Naive thymus-derived CD4-positive, alpha-beta T cell (primary cell): ENCODE measurements around the gene NFATC4. TPM values are rescaled to one million over a fixed set of nuclear protein-coding genes. Genes with fewer than 3 reads are reported as not detected.

Experiments
- ATAC-seq: fragments of 150-1000 bp; cut with Tn5 transposase; 2 replicates; pipeline ENCODE4 v1.10.0; 2021; ENCODE audit warnings: mild to moderate bottlenecking, moderate library complexity
- CTCF ChIA-PET: fragments of 350-600 bp; sonication (Branson Sonifier 250); formaldehyde crosslinking; loops from one replicate; lab custom pipeline; 2021; ENCODE audit warnings: antibody characterized with exemption; lab: Charles Lee
- POLR2A ChIA-PET: fragments of 350-600 bp; sonication (Branson Sonifier 250); formaldehyde crosslinking; loops from one replicate; lab custom pipeline; 2021; ENCODE audit warnings: antibody characterized with exemption, inconsistent platforms; lab: Charles Lee
- DNase-seq, 9 donors: peaks; one replicate each; pipeline versions ENCODE4 v3.0.0 to v3.0.0-alpha.2; 2020 to 2022; ENCODE audit warnings: mixed read lengths in 1 of 9
- H3K27ac ChIP-seq: one replicate; pipeline ENCODE4 v1.7.0; 2013; ENCODE audit warnings: mild to moderate bottlenecking, low read depth, low read length, moderate library complexity
- H3K27me3 ChIP-seq, 2 donors: one replicate each; pipeline ENCODE4 v1.7.0; 2013; ENCODE audit warnings: low read length in 2 of 2, mild to moderate bottlenecking in 2 of 2, moderate library complexity in 2 of 2; ENCODE audit not compliant: control insufficient read depth in 2 of 2, insufficient read depth in 2 of 2
- H3K36me3 ChIP-seq, 3 experiments: 1 replicate in 2 of 3; 2 replicates in 1 of 3; pipeline ENCODE4 v1.7.0; 2013; ENCODE audit warnings: low read length in 3 of 3, mild to moderate bottlenecking in 3 of 3, moderate library complexity in 1 of 3; ENCODE audit not compliant: insufficient read depth in 3 of 3, control insufficient read depth in 2 of 3
- H3K4me1 ChIP-seq, 2 donors: one replicate each; pipeline ENCODE4 v1.7.0; 2013; ENCODE audit warnings: low read length in 2 of 2, mild to moderate bottlenecking in 2 of 2, moderate library complexity in 1 of 2; ENCODE audit not compliant: control insufficient read depth in 2 of 2, insufficient read depth in 2 of 2
- H3K4me3 ChIP-seq: 2 replicates; pipeline ENCODE4 v1.7.0; 2013; ENCODE audit warnings: mild to moderate bottlenecking, low read length
- H3K9me3 ChIP-seq, 3 experiments: 1 replicate in 2 of 3; 2 replicates in 1 of 3; pipeline ENCODE4 v1.7.0; 2013; ENCODE audit warnings: low read length in 3 of 3; ENCODE audit not compliant: control insufficient read depth in 2 of 3
- H3K27ac Mint-ChIP-seq, 9 donors: one replicate each; pipeline ENCODE4 v1.8.0; 2020 to 2022; ENCODE audit warnings: mixed read lengths in 9 of 9, mild to moderate bottlenecking in 8 of 9, moderate library complexity in 5 of 9, inconsistent platforms in 2 of 9
- H3K27me3 Mint-ChIP-seq, 5 donors: one replicate each; pipeline ENCODE4 v1.8.0; 2021 to 2022; ENCODE audit warnings: mixed read lengths in 5 of 5, mild to moderate bottlenecking in 1 of 5
- H3K36me3 Mint-ChIP-seq, 5 donors: one replicate each; pipeline ENCODE4 v1.8.0; 2020 to 2022; ENCODE audit warnings: mixed read lengths in 5 of 5, mild to moderate bottlenecking in 3 of 5, inconsistent platforms in 1 of 5
- H3K4me1 Mint-ChIP-seq, 7 donors: one replicate each; pipeline ENCODE4 v1.8.0; 2020 to 2022; ENCODE audit warnings: mixed read lengths in 7 of 7, mild to moderate bottlenecking in 3 of 7, inconsistent platforms in 1 of 7
- H3K4me3 Mint-ChIP-seq, 10 donors: one replicate each; pipeline ENCODE4 v1.8.0; 2020 to 2022; ENCODE audit warnings: mild to moderate bottlenecking in 10 of 10, mixed read lengths in 10 of 10, moderate library complexity in 6 of 10, inconsistent platforms in 2 of 10
- H3K9me3 Mint-ChIP-seq, 11 donors: one replicate each; pipeline ENCODE4 v1.8.0; 2020 to 2022; ENCODE audit warnings: mixed read lengths in 11 of 11, mild to moderate bottlenecking in 4 of 11, inconsistent platforms in 1 of 11, moderate library complexity in 1 of 11
- intact Hi-C, 2 donors: fragments of 100-400 bp; cut with micrococcal nuclease; formaldehyde crosslinking; loops; one replicate each; pipeline ENCODE4 v1.15.1; 2023
- polyA plus RNA-seq, 2 donors: library from polyadenylated mRNA; unstranded; fragments of 300-500 nt; fragmentation: Illumina TruSeq; gene quantifications; one replicate each; pipeline ENCODE4 v1.2.3, GENCODE V29; 2021
- total RNA-seq, 6 experiments: library from RNA in 5 of 6; stranded (reverse) in 5 of 6; gene quantifications; 1 replicate in 5 of 6; 2 replicates in 1 of 6; pipeline ENCODE4 v1.2.3 and lab custom pipeline; 2021 to 2026

Gene NFATC4
- total and polyA plus RNA-seq, 7 experiments from 2014 or later, result not detected

DNA sequence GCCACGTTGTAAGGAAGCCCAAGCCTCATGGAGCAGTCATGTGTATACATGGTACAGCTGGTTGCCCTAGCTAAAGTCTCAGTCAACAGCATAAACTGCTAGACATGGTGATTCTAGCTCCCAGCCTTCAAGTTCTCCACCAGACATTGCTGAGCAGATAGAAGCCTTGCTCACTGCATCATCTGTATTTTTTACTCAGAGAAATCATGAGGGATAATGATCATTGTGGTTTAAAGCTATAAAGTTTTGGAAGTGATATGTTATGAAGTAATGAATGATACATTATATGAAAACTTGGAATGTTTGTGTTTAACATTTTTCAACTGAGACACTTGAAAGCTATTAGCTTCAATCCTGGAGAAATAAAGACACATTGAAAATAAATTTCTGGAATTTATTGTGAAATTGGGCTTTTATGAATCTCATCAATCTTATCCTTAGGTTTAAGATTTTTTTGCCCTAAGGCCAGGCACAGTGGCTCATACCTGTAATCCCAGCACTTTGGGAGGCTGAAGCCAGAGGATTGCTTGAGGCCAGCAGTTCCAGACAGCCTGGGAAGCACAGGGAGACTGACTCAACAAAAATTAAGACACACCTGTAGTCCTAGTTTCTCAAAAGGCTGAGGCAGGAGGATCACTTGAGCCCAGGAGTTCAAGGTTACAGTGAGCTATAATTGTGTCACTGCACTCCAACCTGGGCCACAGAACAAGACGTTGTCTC lies 5.6 kb upstream of the NFATC4 start:
- intact Hi-C loops, result no loop called here
- Mint-ChIP-seq H3K4me1 (peaks cover 18 to 21% (median 20%) of the 10 kb centered on the region in 7 donors), H3K9me3 (peaks cover 0 to 12% (median 5%) of the 10 kb centered on the region in 11 donors), H3K27me3 (peaks cover 37 to 70% (median 46%) of the 10 kb centered on the region in 5 donors), H3K4me3 (no peak overlapping the region), H3K27ac (no peak overlapping the region), H3K36me3 (peaks cover 0 to 5% (median 0%) of the 10 kb centered on the region in 5 donors)
- peaks cover 0 to 7% (median 0%) of the 10 kb centered on the region in 3 experiments for H3K9me3 ChIP-seq
- no peak overlapping the region for H3K27ac ChIP-seq
- ChIA-PET CTCF (interaction anchor here (1.3 kb wide), 2 partner anchors 68 to 69 kb away, joined by 3 to 5 read pairs; partner anchors contain the start of gene KHNYN), POLR2A (interaction anchor here (1.6 to 2.0 kb wide), 2 partner anchors 68 to 74 kb away, joined by 5 to 7 read pairs; partner anchors contain the start of gene KHNYN)
- H3K4me1 ChIP-seq, result peaks cover 12 to 18% of the 10 kb centered on the region in 2 donors
- peaks cover 10 to 19% of the 10 kb centered on the region in 2 donors for H3K27me3 ChIP-seq
- H3K36me3 ChIP-seq, result no peaks in the 10 kb centered on the region
- ATAC-seq (no peak), DNase-seq (no peak)
- no peak overlapping the region for H3K4me3 ChIP-seq

DNA sequence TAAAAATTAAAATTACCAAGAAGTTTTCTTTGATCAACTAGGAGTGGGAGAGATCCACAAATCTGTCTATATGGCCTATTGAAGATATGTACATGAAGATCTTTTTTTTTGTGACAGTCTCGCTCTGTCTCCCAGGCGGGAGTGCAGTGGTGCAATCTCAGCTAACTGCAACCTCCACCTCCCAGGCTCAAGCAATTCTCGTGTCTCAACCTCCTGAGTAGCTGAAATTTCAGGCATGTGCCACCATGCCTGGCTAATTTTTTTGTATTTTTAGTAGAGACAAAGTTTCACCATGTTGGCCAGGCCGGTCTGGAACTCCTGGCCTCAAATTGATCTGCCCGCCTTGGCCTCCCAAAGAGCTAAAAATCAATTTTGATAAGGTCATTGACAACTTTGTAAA lies 4.6 kb upstream of the NFATC4 start:
- Histone ChIP-seq H3K4me1 (peaks cover 12 to 26% of the 10 kb centered on the region in 2 donors), H3K27ac (no peak overlapping the region), H3K36me3 (no peaks in the 10 kb centered on the region), H3K9me3 (peaks cover 0 to 7% (median 0%) of the 10 kb centered on the region in 3 experiments), H3K4me3 (no peak overlapping the region), H3K27me3 (peaks cover 10 to 23% of the 10 kb centered on the region in 2 donors)
- Mint-ChIP-seq H3K4me3 (no peak overlapping the region), H3K27ac (no peak overlapping the region), H3K36me3 (peaks cover 0 to 5% (median 0%) of the 10 kb centered on the region in 5 donors), H3K27me3 (peaks cover 42 to 71% (median 51%) of the 10 kb centered on the region in 5 donors), H3K4me1 (peaks cover 22 to 30% (median 25%) of the 10 kb centered on the region in 7 donors), H3K9me3 (peaks cover 0 to 12% (median 5%) of the 10 kb centered on the region in 11 donors)
- ATAC-seq (no peak), DNase-seq (no peak)
- intact Hi-C loops, result no loop called here
- ChIA-PET CTCF (interaction anchor here (0.9 to 1.3 kb wide), 2 partner anchors 22 to 68 kb away, joined by 3 to 5 read pairs; no protein-coding TSS in a partner anchor), POLR2A (no interaction called here)

DNA sequence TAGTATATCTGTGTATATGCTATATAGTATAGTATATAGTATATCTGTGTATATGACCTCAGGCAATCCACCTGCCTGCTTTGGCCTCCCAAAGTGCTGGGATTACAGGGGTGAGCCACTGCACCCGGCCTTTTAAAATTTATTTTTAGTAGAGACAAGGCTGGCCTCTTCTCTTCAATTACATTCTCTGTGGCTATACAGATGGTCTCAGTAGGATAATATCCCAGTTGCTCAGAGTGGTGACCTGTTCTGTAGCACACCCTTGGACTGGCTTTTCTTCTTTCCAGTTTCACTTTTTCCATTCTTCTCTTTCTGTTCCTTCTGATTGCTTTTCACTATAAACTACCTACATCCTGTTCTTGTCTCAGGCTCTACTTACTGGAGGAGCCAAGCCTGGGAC lies 3.1 kb upstream of the NFATC4 start:
- DNase-seq, result no peak
- H3K27me3 ChIP-seq, result peaks cover 10 to 23% of the 10 kb centered on the region in 2 donors
- no peaks in the 10 kb centered on the region for H3K36me3 ChIP-seq
- H3K4me1 ChIP-seq, result peaks cover 12 to 26% of the 10 kb centered on the region in 2 donors
- Mint-ChIP-seq H3K36me3 (peaks cover 0 to 5% (median 0%) of the 10 kb centered on the region in 5 donors), H3K4me3 (peak overlapping the region in 1 of 10 donors; percentile 21), H3K9me3 (peaks cover 0 to 10% (median 4%) of the 10 kb centered on the region in 11 donors), H3K27ac (no peak overlapping the region), H3K4me1 (peaks cover 23 to 36% (median 29%) of the 10 kb centered on the region in 7 donors), H3K27me3 (peaks cover 42 to 73% (median 56%) of the 10 kb centered on the region in 5 donors)
- POLR2A ChIA-PET, result interaction anchor here (2.1 kb wide), 1 partner anchor 66 kb away, joined by 27 read pairs; the partner anchor contains the start of genes CBLN3 and KHNYN
- H3K27ac ChIP-seq, result no peak overlapping the region
- peaks cover 0 to 5% (median 0%) of the 10 kb centered on the region in 3 experiments for H3K9me3 ChIP-seq
- intact Hi-C loops, result loop anchor here (1.0 to 5.0 kb wide), 3 partner anchors 47 to 71 kb away; no protein-coding TSS in a partner anchor
- no peak for ATAC-seq
- no peak overlapping the region for H3K4me3 ChIP-seq
- CTCF ChIA-PET, result interaction anchor here (0.8 to 2.3 kb wide), 2 partner anchors 33 to 67 kb away, joined by 3 to 19 read pairs; no protein-coding TSS in a partner anchor

DNA sequence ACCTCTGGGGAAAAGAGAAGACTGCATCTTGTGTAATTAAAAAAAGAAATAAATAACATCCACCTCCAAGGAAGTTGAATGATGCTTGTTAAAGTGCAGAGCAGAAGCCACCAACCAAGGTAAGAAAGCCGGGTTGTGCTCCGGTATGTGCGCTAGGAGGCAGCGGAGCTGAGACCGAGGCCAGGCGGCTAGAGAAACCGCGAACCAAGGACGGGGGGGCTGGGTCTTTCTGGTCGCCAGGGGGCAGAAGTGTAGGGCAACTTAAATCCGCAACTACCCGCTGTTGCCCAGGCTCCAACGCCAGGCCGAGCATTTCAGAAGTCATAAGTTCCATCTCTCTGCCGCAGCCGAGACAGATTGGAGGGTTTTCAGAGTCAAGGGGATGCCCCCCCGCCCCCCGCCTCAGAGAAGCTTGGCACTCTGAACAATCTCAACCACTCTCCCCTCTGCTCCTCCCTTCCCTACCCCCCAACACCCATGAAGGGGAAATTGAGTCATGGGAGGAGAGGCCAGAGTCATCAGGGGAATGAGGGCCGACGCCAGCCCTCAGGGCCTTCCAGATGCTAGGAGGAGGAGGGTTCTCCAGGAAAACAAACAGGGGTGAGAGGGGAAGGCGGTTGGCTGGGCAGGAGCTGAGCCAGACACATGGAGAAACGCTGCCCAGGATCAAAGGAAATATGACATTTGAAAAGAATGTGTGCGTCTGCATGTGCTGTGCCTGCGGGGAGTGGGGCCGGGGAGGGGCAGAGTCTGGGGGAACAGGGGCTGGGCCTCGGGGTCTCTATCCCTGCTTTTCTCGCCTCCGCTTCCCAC lies 2.2 kb upstream of the NFATC4 start:
- H3K27ac Mint-ChIP-seq, result peak overlapping the region in 3 of 9 donors; percentile 12 to 48 (median 19)
- Histone ChIP-seq H3K27me3 (peaks cover 10 to 23% of the 10 kb centered on the region in 2 donors), H3K36me3 (no peaks in the 10 kb centered on the region), H3K27ac (no peak overlapping the region), H3K4me1 (peaks cover 12 to 26% of the 10 kb centered on the region in 2 donors), H3K9me3 (no peaks in the 10 kb centered on the region), H3K4me3 (no peak overlapping the region)
- ATAC-seq (peak; percentile 81), DNase-seq (peak; percentile 25 to 56 (median 38))
- H3K27me3 Mint-ChIP-seq, result peaks cover 37 to 67% (median 52%) of the 10 kb centered on the region in 5 donors
- H3K4me3 Mint-ChIP-seq, result peak overlapping the region; percentile 50 to 85 (median 82)
- CTCF ChIA-PET, result interaction anchor here (0.6 to 2.3 kb wide), 6 partner anchors 34 to 1116 kb away, joined by 3 to 19 read pairs (median 3); no protein-coding TSS in a partner anchor
- H3K36me3 Mint-ChIP-seq, result peaks cover 0 to under 1% (median 0%) of the 10 kb centered on the region in 5 donors
- H3K4me1 Mint-ChIP-seq, result peaks cover 23 to 36% (median 29%) of the 10 kb centered on the region in 7 donors
- peaks cover 0 to 2% (median 0%) of the 10 kb centered on the region in 11 donors for H3K9me3 Mint-ChIP-seq
- POLR2A ChIA-PET, result interaction anchor here (0.5 to 2.1 kb wide), 5 partner anchors 26 to 76 kb away, joined by 3 to 27 read pairs (median 3); partner anchors contain the start of genes ADCY4, CBLN3 and KHNYN
- intact Hi-C loops, result loop anchor here (1.0 to 5.0 kb wide), 5 partner anchors 25 to 70 kb away; no protein-coding TSS in a partner anchor

DNA sequence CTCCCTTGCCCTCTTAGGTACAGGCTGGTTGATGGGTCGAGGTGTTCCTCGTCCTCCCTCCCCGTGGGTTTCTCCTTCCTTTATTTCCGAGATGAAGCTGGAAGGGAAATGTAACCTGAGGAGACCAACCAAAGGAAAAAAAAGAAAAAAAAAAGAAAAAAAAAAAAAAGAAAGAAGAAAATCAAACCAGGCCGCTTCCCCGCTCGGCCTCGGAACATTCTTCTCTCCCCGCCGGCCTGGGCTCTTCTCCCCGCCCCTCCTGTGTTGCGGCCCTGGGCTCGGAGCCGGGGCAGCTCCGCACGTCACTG lies 1.6 kb upstream of the NFATC4 start:
- DNase-seq, result peak in 2 of 9 donors; percentile 8 to 23
- peak overlapping the region; percentile 43 for H3K4me3 ChIP-seq
- H3K9me3 ChIP-seq, result no peaks in the 10 kb centered on the region
- peaks cover 12 to 26% of the 10 kb centered on the region in 2 donors for H3K4me1 ChIP-seq
- Mint-ChIP-seq H3K9me3 (peaks cover 0 to 2% (median 0%) of the 10 kb centered on the region in 11 donors), H3K4me3 (peak overlapping the region in 9 of 10 donors; percentile 14 to 84 (median 81)), H3K27me3 (peaks cover 38 to 70% (median 49%) of the 10 kb centered on the region in 5 donors), H3K27ac (no peak overlapping the region), H3K36me3 (no peaks in the 10 kb centered on the region), H3K4me1 (peaks cover 23 to 36% (median 29%) of the 10 kb centered on the region in 7 donors)
- intact Hi-C loops, result loop anchor here in 1 of 2 donors (2.0 to 5.0 kb wide), 3 partner anchors 26 to 46 kb away; no protein-coding TSS in a partner anchor
- H3K36me3 ChIP-seq, result no peaks in the 10 kb centered on the region
- ChIA-PET CTCF (interaction anchor here (0.7 to 2.3 kb wide), 4 partner anchors 53 to 1117 kb away, joined by 3 to 19 read pairs (median 3); no protein-coding TSS in a partner anchor), POLR2A (interaction anchor here (0.5 to 2.1 kb wide), 4 partner anchors 31 to 64 kb away, joined by 3 to 27 read pairs (median 5); partner anchors contain the start of genes ADCY4, CBLN3 and KHNYN)
- ATAC-seq, result no peak
- H3K27ac ChIP-seq, result no peak overlapping the region
- peaks cover 10 to 23% of the 10 kb centered on the region in 2 donors for H3K27me3 ChIP-seq
